KMS-11 (cell line): ENCODE measurements around the gene USP32.

Experiments used
- H2AFZ ChIP-seq: fragments of 200-600 bp; sonication (generic); 2 replicates; pipeline ENCODE4 v1.6.1; 2016; ENCODE audit warnings: antibody characterized with exemption, mixed run types, low read depth
- H3K27ac ChIP-seq: fragments of 200-600 bp; sonication (generic); 2 replicates; pipeline ENCODE4 v1.6.1; 2016; ENCODE audit warnings: mild to moderate bottlenecking, mixed run types
- H3K27me3 ChIP-seq: fragments of 200-600 bp; sonication (generic); 2 replicates; pipeline ENCODE4 v1.6.1; 2017; ENCODE audit warnings: mild to moderate bottlenecking, low read depth, mixed run types, moderate library complexity; ENCODE audit not compliant: insufficient read depth
- H3K36me3 ChIP-seq: fragments of 200-600 bp; sonication (generic); 2 replicates; pipeline ENCODE4 v1.6.1; 2017; ENCODE audit warnings: mild to moderate bottlenecking, mixed run types; ENCODE audit not compliant: insufficient read depth
- H3K4me1 ChIP-seq: fragments of 200-600 bp; sonication (generic); 2 replicates; pipeline ENCODE4 v1.6.1; 2016; ENCODE audit warnings: mild to moderate bottlenecking, low read depth, mixed run types; ENCODE audit not compliant: poor library complexity, severe bottlenecking
- H3K4me2 ChIP-seq: fragments of 200-600 bp; sonication (generic); 2 replicates; pipeline ENCODE4 v1.7.0; 2016; ENCODE audit warnings: mild to moderate bottlenecking, mixed run types
- H3K4me3 ChIP-seq: fragments of 200-600 bp; sonication (generic); IDR thresholded peaks from 2 replicates; pipeline ENCODE4 v1.6.1; 2017; ENCODE audit warnings: low read depth, low read length, mixed read lengths; ENCODE audit not compliant: insufficient read depth
- H3K79me2 ChIP-seq: fragments of 200-600 bp; sonication (generic); 2 replicates; pipeline ENCODE4 v1.6.1; 2016; ENCODE audit warnings: low read depth, mixed run types; ENCODE audit not compliant: insufficient read depth
- H3K9ac ChIP-seq: fragments of 200-600 bp; sonication (generic); 2 replicates; pipeline ENCODE4 v1.6.1; 2016; ENCODE audit warnings: mild to moderate bottlenecking, mixed run types
- H4K20me1 ChIP-seq: fragments of 200-600 bp; sonication (generic); 2 replicates; pipeline ENCODE4 v1.6.1; 2016; ENCODE audit warnings: mild to moderate bottlenecking, mixed run types; ENCODE audit not compliant: insufficient read depth
- CTCF ChIP-seq: fragments of 200-600 bp; sonication (generic); conservative IDR thresholded peaks from 2 replicates; pipeline ENCODE4 v1.6.1; 2017; ENCODE audit warnings: low read depth, mild to moderate bottlenecking, antibody characterized with exemption, low read length, moderate library complexity, mixed read lengths

Gene USP32

GRCh38 chr17:60372790-60373483, 19.0 kb downstream of the USP32 start:
- H2AFZ ChIP-seq = no peak overlapping the region
- H3K4me2 ChIP-seq = no peak overlapping the region
- H4K20me1 ChIP-seq = no peaks in the 10 kb centered on the region
- no peaks in the 10 kb centered on the region for H3K27me3 ChIP-seq
- H3K4me1 ChIP-seq = no peaks in the 10 kb centered on the region
- H3K79me2 ChIP-seq = no peaks in the 10 kb centered on the region; the same call in 1 of the 2 replicates
- no peak overlapping the region for H3K4me3 ChIP-seq
- H3K9ac ChIP-seq = no peak overlapping the region
- no peak for TF ChIP-seq CTCF
- H3K27ac ChIP-seq = no peak overlapping the region
- H3K36me3 ChIP-seq = no peaks in the 10 kb centered on the region

- Histone ChIP-seq H3K27ac (no peak overlapping the region), H3K79me2 (no peaks in the 10 kb centered on the region; the same call in 1 of the 2 replicates), H2AFZ (no peak overlapping the region), H3K4me2 (no peak overlapping the region), H4K20me1 (no peaks in the 10 kb centered on the region), H3K27me3 (no peaks in the 10 kb centered on the region), H3K9ac (no peak overlapping the region), H3K4me3 (no peak overlapping the region), H3K36me3 (no peaks in the 10 kb centered on the region), H3K4me1 (no peaks in the 10 kb centered on the region)
- no peak for TF ChIP-seq CTCF
These were observed 20.0 kb downstream of the USP32 start for GRCh38 chr17:60371818-60372510.

DNA sequence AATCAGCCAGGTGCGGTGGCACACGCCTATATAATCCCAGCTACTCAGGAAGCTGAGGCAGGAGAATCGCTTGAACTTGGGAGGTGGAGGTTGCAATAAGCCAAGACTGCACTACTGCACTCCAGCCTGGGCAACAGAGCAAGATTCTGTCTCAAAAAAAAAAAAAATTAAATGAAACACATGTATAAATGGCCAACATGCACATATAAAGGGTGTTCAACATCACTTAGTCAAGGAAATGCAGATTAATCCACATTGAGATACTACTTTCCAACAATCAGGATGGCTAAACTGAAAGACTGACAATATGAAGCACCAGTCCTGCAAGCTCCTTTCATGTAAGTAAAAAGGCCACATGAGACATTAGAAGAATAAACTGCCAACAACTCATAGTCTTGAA, 20.5 kb downstream of the USP32 start:
- no peak for TF ChIP-seq CTCF
- Histone ChIP-seq H3K79me2 (no peaks in the 10 kb centered on the region; the same call in 1 of the 2 replicates), H3K9ac (no peak overlapping the region), H2AFZ (no peak overlapping the region), H3K36me3 (no peaks in the 10 kb centered on the region), H3K4me2 (no peak overlapping the region), H3K27me3 (no peaks in the 10 kb centered on the region), H3K27ac (no peak overlapping the region), H3K4me1 (no peaks in the 10 kb centered on the region), H3K4me3 (no peak overlapping the region), H4K20me1 (no peaks in the 10 kb centered on the region)

GRCh38 chr17:60369727-60370126, 22.2 kb downstream of the USP32 start:
- no peak overlapping the region for H2AFZ ChIP-seq
- H3K36me3 ChIP-seq = no peaks in the 10 kb centered on the region
- no peak overlapping the region for H3K4me2 ChIP-seq
- no peaks in the 10 kb centered on the region for H3K4me1 ChIP-seq
- TF ChIP-seq CTCF = no peak
- no peaks in the 10 kb centered on the region for H3K27me3 ChIP-seq
- no peaks in the 10 kb centered on the region; the same call in 1 of the 2 replicates for H3K79me2 ChIP-seq
- no peak overlapping the region for H3K4me3 ChIP-seq
- H3K27ac ChIP-seq = no peak overlapping the region
- H4K20me1 ChIP-seq = no peaks in the 10 kb centered on the region
- no peak overlapping the region for H3K9ac ChIP-seq
